IMR-90 (cell line): ENCODE data around the gene STX17. TPM values are rescaled to one million over a fixed set of nuclear protein-coding genes. Genes with fewer than 3 reads are reported as not detected.

ENCODE experiments used
- ATAC-seq: fragments of 200-7000 bp; cut with Tn5 transposase; 2 replicates; pipeline ENCODE4 v1.9.1; 2020; ENCODE audit warnings: low read depth, mild to moderate bottlenecking, moderate library complexity
- BruUV-seq: library from RNA; stranded (reverse); fragments of 400-500 nt; replicated peaks from 2 replicates; lab custom pipeline; 2021; lab: Mats Ljungman, UMichigan
- CTCF ChIA-PET: fragments of 300-600 bp; formaldehyde crosslinking; extraction: SDS; loops from one replicate; lab custom pipeline; 2021; ENCODE audit warnings: antibody characterized with exemption; lab: Yijun Ruan, JAX
- POLR2A ChIA-PET: fragments of 300-600 bp; sonication (Branson Sonifier 250); formaldehyde crosslinking; loops from one replicate; lab custom pipeline; 2022; ENCODE audit warnings: antibody characterized with exemption; ENCODE audit not compliant: unreplicated experiment; lab: Charles Lee
- DNase-seq: peaks from one replicate; pipeline ENCODE4 v3.0.0; 2013
- H2AFZ ChIP-seq: replicated peaks from 2 replicates; pipeline ENCODE3; 2013; ENCODE audit warnings: low read length, mild to moderate bottlenecking; ENCODE audit not compliant: poor library complexity
- H2AK5ac ChIP-seq: 2 replicates; pipeline ENCODE4 v1.6.1; 2013; ENCODE audit warnings: low read depth, low read length, inconsistent platforms
- H2AK9ac ChIP-seq: replicated peaks from 2 replicates; pipeline ENCODE3; 2013; ENCODE audit warnings: mild to moderate bottlenecking, low read depth, low read length, moderate library complexity; ENCODE audit not compliant: poor library complexity
- H2BK120ac ChIP-seq: 2 replicates; pipeline ENCODE4 v1.6.1; 2013; ENCODE audit warnings: low read depth, low read length, inconsistent platforms
- H2BK15ac ChIP-seq: 3 replicates; pipeline ENCODE4 v1.6.1; 2013; ENCODE audit warnings: low read depth, low read length, inconsistent platforms
- H2BK20ac ChIP-seq: 2 replicates; pipeline ENCODE4 v1.6.1; 2013; ENCODE audit warnings: low read depth, mild to moderate bottlenecking, inconsistent platforms, low read length, moderate library complexity
- H2BK5ac ChIP-seq: 2 replicates; pipeline ENCODE4 v1.6.1; 2013; ENCODE audit warnings: mild to moderate bottlenecking, low read depth, low read length, inconsistent platforms; ENCODE audit not compliant: poor library complexity, severe bottlenecking
- H3K14ac ChIP-seq: replicated peaks from 2 replicates; pipeline ENCODE4 v1.6.1; 2013; ENCODE audit warnings: low read depth, low read length, inconsistent platforms
- H3K18ac ChIP-seq: 2 replicates; pipeline ENCODE4 v1.6.1; 2013; ENCODE audit warnings: low read depth, low read length, control low read depth
- H3K23ac ChIP-seq: 2 replicates; pipeline ENCODE4 v1.6.1; 2013; ENCODE audit warnings: low read depth, low read length, inconsistent platforms
- H3K27ac ChIP-seq: 2 replicates; pipeline ENCODE4 v1.5.1; 2013; ENCODE audit warnings: mild to moderate bottlenecking, control low read depth, low read length; ENCODE audit not compliant: insufficient read depth
- H3K27me3 ChIP-seq: 2 replicates; pipeline ENCODE4 v1.6.1; 2013; ENCODE audit warnings: low read length; ENCODE audit not compliant: control insufficient read depth, insufficient read depth
- H3K36me3 ChIP-seq: 2 replicates; pipeline ENCODE4 v1.6.1; 2013; ENCODE audit warnings: low read length, mixed read lengths; ENCODE audit not compliant: control insufficient read depth, insufficient read depth
- H3K4ac ChIP-seq: 2 replicates; pipeline ENCODE4 v1.6.1; 2013; ENCODE audit warnings: low read depth, low read length, inconsistent platforms
- H3K4me1 ChIP-seq: 2 replicates; pipeline ENCODE4 v1.6.1; 2013; ENCODE audit warnings: low read length, mixed read lengths; ENCODE audit not compliant: control insufficient read depth, insufficient read depth
- H3K4me2 ChIP-seq: 2 replicates; pipeline ENCODE4 v1.6.1; 2013; ENCODE audit warnings: low read depth, mild to moderate bottlenecking, control low read depth, low read length, moderate library complexity
- H3K4me3 ChIP-seq: 2 replicates; pipeline ENCODE4 v1.5.1; 2013; ENCODE audit warnings: low read depth, mild to moderate bottlenecking, control low read depth, low read length, moderate library complexity; ENCODE audit not compliant: insufficient read depth
- H3K56ac ChIP-seq: 2 replicates; pipeline ENCODE4 v1.6.1; 2013; ENCODE audit warnings: low read length, inconsistent platforms; ENCODE audit not compliant: insufficient read depth; ENCODE audit errors: extremely low read depth
- H3K79me1 ChIP-seq, 2 experiments: 2 replicates each; pipeline ENCODE4 v1.6.1; 2013; ENCODE audit warnings: low read length in 2 of 2, inconsistent platforms in 1 of 2, low read depth in 1 of 2
- H3K9ac ChIP-seq: 2 replicates; pipeline ENCODE4 v1.6.1; 2013; ENCODE audit warnings: low read depth, low read length, control low read depth
- H3K9me1 ChIP-seq: 2 replicates; pipeline ENCODE4 v1.6.1; 2013; ENCODE audit warnings: low read length, inconsistent platforms; ENCODE audit not compliant: insufficient read depth
- H3K9me3 ChIP-seq: 2 replicates; pipeline ENCODE4 v1.6.1; 2013; ENCODE audit warnings: low read length; ENCODE audit not compliant: control insufficient read depth, insufficient read depth
- H4K20me1 ChIP-seq: 2 replicates; pipeline ENCODE4 v1.6.1; 2013; ENCODE audit warnings: low read length, inconsistent platforms; ENCODE audit not compliant: insufficient read depth
- H4K5ac ChIP-seq: 2 replicates; pipeline ENCODE4 v1.6.1; 2013; ENCODE audit warnings: mild to moderate bottlenecking, low read depth, low read length, control low read depth
- H4K8ac ChIP-seq, 2 experiments: 2 replicates each; pipeline ENCODE4 v1.6.1; 2013; ENCODE audit warnings: low read depth in 2 of 2, low read length in 2 of 2, control low read depth in 1 of 2, inconsistent platforms in 1 of 2
- H4K91ac ChIP-seq: 2 replicates; pipeline ENCODE4 v1.6.1; 2013; ENCODE audit warnings: low read depth, low read length, inconsistent platforms; ENCODE audit not compliant: insufficient read depth
- BHLHE40 ChIP-seq: fragments of 150-350 bp; IDR thresholded peaks from 2 replicates; pipeline ENCODE4 v1.6.1; 2016; ENCODE audit warnings: mild to moderate bottlenecking, low read depth, low read length
- CHD1 ChIP-seq: IDR thresholded peaks from 2 replicates; pipeline ENCODE4 v1.6.1; 2012; ENCODE audit warnings: low read depth, low read length, improper control_type of control experiment
- FOS ChIP-seq: fragments of 150-350 bp; IDR thresholded peaks from 2 replicates; pipeline ENCODE4 v1.6.1; 2016; ENCODE audit warnings: low read depth, low read length
- MAFK ChIP-seq: IDR thresholded peaks from 2 replicates; pipeline ENCODE4 v1.6.1; 2012; ENCODE audit warnings: low read depth, low read length, improper control_type of control experiment
- NFE2L2 ChIP-seq: fragments of 150-350 bp; IDR thresholded peaks from 2 replicates; pipeline ENCODE4 v1.6.1; 2016; ENCODE audit warnings: low read depth, mild to moderate bottlenecking, low read length
- POLR2A ChIP-seq: IDR thresholded peaks from 2 replicates; pipeline ENCODE4 v1.6.1; 2012; ENCODE audit warnings: mild to moderate bottlenecking, low read depth, low read length
- RAD21 ChIP-seq: IDR thresholded peaks from 2 replicates; pipeline ENCODE4 v1.6.1; 2012; ENCODE audit warnings: low read length, improper control_type of control experiment
- RCOR1 ChIP-seq: IDR thresholded peaks from 2 replicates; pipeline ENCODE4 v1.6.1; 2012; ENCODE audit warnings: mild to moderate bottlenecking, low read length, improper control_type of control experiment; ENCODE audit not compliant: insufficient replicate concordance
- RFX5 ChIP-seq: IDR thresholded peaks from 2 replicates; pipeline ENCODE4 v1.8.0; 2012; ENCODE audit warnings: low read depth, mild to moderate bottlenecking, low read length, moderate library complexity
- WGBS, 2 experiments: methylation state at CpG; one replicate each; pipeline versions ENCODE4 v1.1.5 to v1.1.7; 2013; ENCODE audit warnings: missing lambda C conversion rate in 2 of 2; ENCODE audit not compliant: insufficient read length in 1 of 2; ENCODE audit errors: extremely low coverage in 2 of 2; 5-methylcytosine and 5-hydroxymethylcytosine counted together
- dilution Hi-C: fragments of 300-500 bp; cut with HindIII; formaldehyde crosslinking; loops from one replicate; pipeline ENCODE4 v1.14.3; 2018; ENCODE audit warnings: low sequenced_read_pairs; ENCODE audit not compliant: unreplicated experiment
- in situ Hi-C: fragments of 300-500 bp; cut with MboI; formaldehyde crosslinking; loops from 3 replicates; pipeline ENCODE4 v1.14.3; 2019; ENCODE audit warnings: low sequenced_read_pairs, inconsistent platforms, mixed read lengths
- intact Hi-C: fragments of 100-400 bp; cut with micrococcal nuclease; formaldehyde crosslinking; loops from 2 replicates; pipeline ENCODE4 v1.10.0; 2022
- polyA plus RNA-seq, 3 experiments: library from polyadenylated mRNA; depleted of rRNA; stranded (reverse); fragments of >200 nt; gene quantifications; 2 replicates each; pipeline ENCODE4 v1.2.3, GENCODE V29; 2012; ENCODE audit warnings: low replicate concordance in 1 of 3
- total RNA-seq: library from RNA; depleted of rRNA; stranded (reverse); fragments of >200 nt; gene quantifications from 2 replicates; pipeline ENCODE4 v1.2.3, GENCODE V29; 2012
- TF ChIP-seq, protein P1 (sequence below): fragments of 150-350 bp; IDR thresholded peaks from 2 replicates; pipeline ENCODE4 v1.6.1; 2017; ENCODE audit warnings: mild to moderate bottlenecking, antibody characterized with exemption, low read length, low read depth
- TF ChIP-seq, protein P2 (sequence below): fragments of 150-350 bp; IDR thresholded peaks from 2 replicates; pipeline ENCODE4 v1.6.1; 2016; ENCODE audit warnings: low read depth, mild to moderate bottlenecking, low read length, moderate library complexity, borderline replicate concordance
- TF ChIP-seq, protein P3 (sequence below): conservative IDR thresholded peaks from 2 replicates; pipeline ENCODE4 v1.5.1; 2012; ENCODE audit warnings: mild to moderate bottlenecking, low read depth, low read length, improper control_type of control experiment

Gene STX17
- total and polyA plus RNA-seq, 2 of the 4 experiments (the other 2 are of a cell fraction): 6.2 to 11.7 TPM

DNA sequence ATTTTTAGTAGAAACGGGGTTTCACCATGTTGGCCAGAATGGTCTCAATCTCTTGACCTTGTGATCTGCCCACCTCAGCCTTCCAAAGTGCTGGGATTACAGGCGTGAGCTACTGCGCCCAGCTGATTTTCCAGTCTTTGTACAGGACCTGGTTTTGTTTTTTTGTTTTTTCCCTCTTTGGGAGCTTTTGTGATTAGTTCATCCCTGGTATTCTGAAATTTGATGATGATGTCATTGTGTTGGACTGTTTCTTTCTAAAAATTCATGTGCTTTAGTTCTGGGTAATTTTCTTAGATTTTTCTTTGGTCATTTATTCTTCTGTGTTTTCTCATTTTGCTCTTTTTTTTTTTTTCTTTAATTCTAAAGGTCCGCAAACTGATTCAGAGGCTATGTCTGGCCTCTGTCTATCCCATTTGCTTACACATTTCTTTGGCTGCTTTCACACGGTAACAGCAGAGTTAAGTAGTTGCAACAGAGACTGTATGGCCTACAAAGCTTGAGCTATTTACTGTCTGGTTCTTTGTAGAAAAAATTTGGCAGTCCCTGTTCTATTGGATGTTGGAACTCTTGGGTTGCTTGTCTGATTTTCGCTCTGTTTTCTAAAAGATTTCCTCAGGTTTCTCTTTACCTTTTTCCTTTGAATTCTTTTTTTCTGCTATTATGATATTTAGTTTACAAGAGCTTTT is 24.8 kb downstream of the STX17 start:
- Histone ChIP-seq H3K56ac (no peak overlapping the region), H4K20me1 (no peaks in the 10 kb centered on the region), H2BK20ac (no peak overlapping the region), H3K4me3 (no peak overlapping the region), H2BK5ac (no peak overlapping the region), H4K8ac (no peak overlapping the region), H3K14ac (no peak overlapping the region), H2AK5ac (no peak overlapping the region), H3K79me1 (no peaks in the 10 kb centered on the region), H3K9ac (no peak overlapping the region), H2BK120ac (no peak overlapping the region), H2BK15ac (no peak overlapping the region), H3K36me3 (peaks cover 3% of the 10 kb centered on the region; the same call in 1 of the 2 replicates), H3K27ac (no peak overlapping the region), H3K4me1 (no peaks in the 10 kb centered on the region; the same call in 1 of the 2 replicates), H4K5ac (no peak overlapping the region), H4K91ac (no peak overlapping the region), H3K4ac (no peak overlapping the region), H3K27me3 (no peaks in the 10 kb centered on the region), H3K9me3 (no peaks in the 10 kb centered on the region), H3K4me2 (no peak overlapping the region), H2AFZ (no peak overlapping the region), H3K9me1 (no peaks in the 10 kb centered on the region), H3K18ac (no peak overlapping the region), H2AK9ac (no peak overlapping the region), H3K23ac (no peak overlapping the region)
- in situ Hi-C loops (no loop called here), dilution Hi-C loops (no loop called here), intact Hi-C loops (no loop called here)
- TF ChIP-seq, protein P1, sequence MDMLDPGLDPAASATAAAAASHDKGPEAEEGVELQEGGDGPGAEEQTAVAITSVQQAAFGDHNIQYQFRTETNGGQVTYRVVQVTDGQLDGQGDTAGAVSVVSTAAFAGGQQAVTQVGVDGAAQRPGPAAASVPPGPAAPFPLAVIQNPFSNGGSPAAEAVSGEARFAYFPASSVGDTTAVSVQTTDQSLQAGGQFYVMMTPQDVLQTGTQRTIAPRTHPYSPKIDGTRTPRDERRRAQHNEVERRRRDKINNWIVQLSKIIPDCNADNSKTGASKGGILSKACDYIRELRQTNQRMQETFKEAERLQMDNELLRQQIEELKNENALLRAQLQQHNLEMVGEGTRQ: no peak
- TF ChIP-seq NFE2L2: no peak
- TF ChIP-seq, protein P2, sequence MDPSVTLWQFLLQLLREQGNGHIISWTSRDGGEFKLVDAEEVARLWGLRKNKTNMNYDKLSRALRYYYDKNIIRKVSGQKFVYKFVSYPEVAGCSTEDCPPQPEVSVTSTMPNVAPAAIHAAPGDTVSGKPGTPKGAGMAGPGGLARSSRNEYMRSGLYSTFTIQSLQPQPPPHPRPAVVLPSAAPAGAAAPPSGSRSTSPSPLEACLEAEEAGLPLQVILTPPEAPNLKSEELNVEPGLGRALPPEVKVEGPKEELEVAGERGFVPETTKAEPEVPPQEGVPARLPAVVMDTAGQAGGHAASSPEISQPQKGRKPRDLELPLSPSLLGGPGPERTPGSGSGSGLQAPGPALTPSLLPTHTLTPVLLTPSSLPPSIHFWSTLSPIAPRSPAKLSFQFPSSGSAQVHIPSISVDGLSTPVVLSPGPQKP: no peak
- TF ChIP-seq RAD21: no peak
- no peak for TF ChIP-seq MAFK
- no peak for TF ChIP-seq FOS
- TF ChIP-seq POLR2A: no peak
- no peak for TF ChIP-seq BHLHE40
- TF ChIP-seq RFX5: no peak
- TF ChIP-seq CHD1: no peak
- TF ChIP-seq, protein P3, sequence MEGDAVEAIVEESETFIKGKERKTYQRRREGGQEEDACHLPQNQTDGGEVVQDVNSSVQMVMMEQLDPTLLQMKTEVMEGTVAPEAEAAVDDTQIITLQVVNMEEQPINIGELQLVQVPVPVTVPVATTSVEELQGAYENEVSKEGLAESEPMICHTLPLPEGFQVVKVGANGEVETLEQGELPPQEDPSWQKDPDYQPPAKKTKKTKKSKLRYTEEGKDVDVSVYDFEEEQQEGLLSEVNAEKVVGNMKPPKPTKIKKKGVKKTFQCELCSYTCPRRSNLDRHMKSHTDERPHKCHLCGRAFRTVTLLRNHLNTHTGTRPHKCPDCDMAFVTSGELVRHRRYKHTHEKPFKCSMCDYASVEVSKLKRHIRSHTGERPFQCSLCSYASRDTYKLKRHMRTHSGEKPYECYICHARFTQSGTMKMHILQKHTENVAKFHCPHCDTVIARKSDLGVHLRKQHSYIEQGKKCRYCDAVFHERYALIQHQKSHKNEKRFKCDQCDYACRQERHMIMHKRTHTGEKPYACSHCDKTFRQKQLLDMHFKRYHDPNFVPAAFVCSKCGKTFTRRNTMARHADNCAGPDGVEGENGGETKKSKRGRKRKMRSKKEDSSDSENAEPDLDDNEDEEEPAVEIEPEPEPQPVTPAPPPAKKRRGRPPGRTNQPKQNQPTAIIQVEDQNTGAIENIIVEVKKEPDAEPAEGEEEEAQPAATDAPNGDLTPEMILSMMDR: no peak
- no peak for TF ChIP-seq RCOR1
- DNase-seq (peak; percentile 35), ATAC-seq (peak; percentile 53)
- WGBS, 2 experiments: 100% methylated on average over 1 of the region's 6 CpGs; no CpG with 5 or more reads in 1 of the 2 experiments
- ChIA-PET CTCF (no interaction called here), POLR2A (interaction anchor here (0.6 kb wide), 1 partner anchor 28 kb away, joined by 4 read pairs; no protein-coding TSS in a partner anchor)
- BruUV-seq: no TSS peak
